ENCODE results near the gene TRIM54. TPM values are rescaled to one million over a fixed set of nuclear protein-coding genes. Genes with fewer than 3 reads are reported as not detected.

The TRIM54 gene
- 0.33 and 0.37 TPM in 2 replicates for total RNA-seq

GRCh38 chr2:27281855-27282559, at the start of gene TRIM54:
TRIM54 (plus strand) TSS chr2:27282429; CDS start chr2:27282732, 303 bp downstream.

GRCh38 chr2:27262379-27263286, 19.6 kb upstream of the TRIM54 start, which contains the start of gene SLC30A3:
SLC30A3 (minus strand) TSS chr2:27263047; CDS start chr2:27262906, 141 bp downstream.

DNA sequence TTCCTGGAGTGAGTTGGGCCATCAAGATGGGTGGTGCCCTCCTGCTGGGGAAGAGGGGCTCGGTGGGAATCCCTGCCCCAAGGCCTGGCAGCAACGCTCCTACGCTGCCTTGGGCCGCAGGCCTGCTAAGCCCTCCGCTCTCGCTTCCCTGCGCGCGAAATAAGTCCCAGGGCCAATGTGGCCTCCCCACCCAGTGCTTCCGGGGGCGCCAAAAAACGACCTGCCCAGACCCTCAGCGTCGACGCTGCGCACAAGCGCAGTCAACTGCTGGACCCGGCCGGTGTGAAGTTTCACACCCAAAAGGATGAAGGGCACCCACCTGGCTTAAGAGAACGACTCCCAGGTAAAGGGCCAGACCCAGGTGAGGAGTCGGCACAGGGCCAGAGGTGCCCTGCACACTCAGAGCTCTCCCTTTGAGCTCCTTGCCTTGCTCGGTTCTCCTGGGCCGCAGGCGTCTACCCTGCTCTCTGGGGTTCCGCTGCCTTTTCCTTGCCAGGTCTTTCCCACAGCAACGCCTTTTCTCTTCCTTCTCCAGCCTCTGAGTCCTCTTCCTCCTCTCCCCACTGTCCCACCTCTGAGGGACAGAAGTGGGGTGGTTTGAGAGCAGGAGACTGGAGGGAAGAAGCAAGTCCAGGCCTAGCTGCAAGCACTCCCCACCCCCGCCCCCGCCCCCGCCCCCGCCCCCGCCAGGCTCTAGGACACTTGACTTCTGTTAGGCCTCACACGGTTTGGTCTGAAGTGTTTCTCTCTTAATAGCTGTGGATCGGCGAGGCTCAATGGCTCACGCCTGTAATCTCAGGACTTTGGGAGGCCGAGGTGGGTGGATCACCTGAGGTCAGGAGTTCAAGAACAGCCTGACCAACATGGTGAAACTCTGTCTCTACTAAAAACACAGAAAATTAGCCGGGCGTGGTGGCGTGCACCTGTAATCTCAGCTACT, 6.7 kb upstream of the TRIM54 start, which contains the start of gene DNAJC5G:
Gene DNAJC5G, plus strand, starts transcription at position 223 of the 940 bp plus-strand sequence. CDS start 1,296 bp downstream, outside the sequence.

GRCh38 chr2:27308359-27308881, 26.2 kb downstream of the TRIM54 start, which contains the start of gene UCN:
UCN (minus strand) TSS chr2:27308445; CDS start chr2:27307895, 550 bp downstream.

DNA sequence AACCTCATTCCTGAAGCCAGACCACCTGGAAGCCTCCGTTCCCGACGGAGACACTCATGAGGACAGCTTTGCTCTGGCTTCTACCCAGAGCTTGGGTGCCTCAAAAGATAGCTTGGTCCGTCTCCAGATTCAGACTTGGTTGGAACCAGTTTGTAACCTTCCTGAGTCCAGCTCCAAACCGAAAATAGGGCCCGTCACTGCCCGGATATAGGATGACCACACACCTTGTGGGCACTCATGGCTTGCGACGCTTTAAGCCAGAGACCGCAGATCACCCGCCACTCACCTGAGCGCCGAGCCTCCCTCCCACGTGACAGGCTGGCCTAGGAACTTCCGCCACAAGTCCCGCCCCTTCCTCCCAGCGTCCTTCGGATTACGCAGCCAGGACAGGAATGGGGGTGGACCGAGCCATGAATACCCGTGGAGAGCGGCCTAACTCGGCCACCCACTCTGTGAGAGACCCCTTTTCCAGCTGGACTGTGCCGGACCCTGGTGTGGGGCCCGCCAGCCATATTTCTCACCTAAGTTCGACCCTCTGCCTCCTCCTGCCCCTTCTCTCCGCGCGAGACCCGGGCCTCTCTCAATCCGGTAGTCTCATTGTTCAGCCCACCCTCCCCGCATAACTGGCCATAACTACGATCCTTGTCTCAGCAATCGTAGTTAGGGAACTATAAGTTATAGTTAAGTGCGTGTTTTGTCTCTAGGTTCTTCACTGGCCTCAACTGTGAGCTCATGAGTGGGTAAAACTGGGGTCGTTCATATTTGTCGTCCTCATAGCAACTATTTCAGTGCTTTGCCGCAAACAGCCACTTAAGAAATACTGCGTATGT, 40.8 kb downstream of the TRIM54 start, which contains the start of gene MPV17:
Gene MPV17, minus strand, starts transcription at position 332 of the 830 bp plus-strand sequence. CDS start 580 bp downstream, outside the sequence.

GRCh38 chr2:27356382-27357181, 74.4 kb downstream of the TRIM54 start, which contains the start of gene GTF3C2:
GTF3C2 (minus strand) TSS chr2:27356764; CDS start chr2:27343554, 13,210 bp downstream.

Other genes starting within 250 kb of the TRIM54 start
- 38.7 and 45.9 TPM in 2 replicates for gene TMEM214, start 249.5 kb upstream of the TRIM54 start, total RNA-seq
- gene AGBL5, start 230.8 kb upstream of the TRIM54 start, total RNA-seq = 21.2 and 23.9 TPM in 2 replicates
- 224 and 453 TPM in 2 replicates for gene OST4, start 210.8 kb upstream of the TRIM54 start, total RNA-seq
- gene EMILIN1, start 203.8 kb upstream of the TRIM54 start, total RNA-seq = 196 and 328 TPM in 2 replicates
- gene KHK, start 195.7 kb upstream of the TRIM54 start, total RNA-seq = 1.2 and 3.1 TPM in 2 replicates
- 1.4 and 6.2 TPM in 2 replicates for gene CGREF1, start 163.3 kb upstream of the TRIM54 start, total RNA-seq
- gene ABHD1, start 158.6 kb upstream of the TRIM54 start, total RNA-seq = under 0.01 TPM in 2 replicates
- 46.4 and 50.0 TPM in 2 replicates for gene PREB, start 147.8 kb upstream of the TRIM54 start, total RNA-seq
- gene PRR30, start 143.0 kb upstream of the TRIM54 start, total RNA-seq = not detected in 2 replicates
- gene TCF23, start 133.4 kb upstream of the TRIM54 start, total RNA-seq = not detected in 2 replicates
- 140 and 237 TPM in 2 replicates for gene ATRAID, start 70.4 kb upstream of the TRIM54 start, total RNA-seq
- gene SLC5A6, start 70.2 kb upstream of the TRIM54 start, total RNA-seq = 19.4 and 30.4 TPM in 2 replicates
- gene CAD, start 65.1 kb upstream of the TRIM54 start, total RNA-seq = 45.9 and 57.2 TPM in 2 replicates
- gene SLC30A3, start 19.4 kb upstream of the TRIM54 start, total RNA-seq = 0.66 and 0.87 TPM in 2 replicates
- not detected in 2 replicates for gene DNAJC5G, start 7.0 kb upstream of the TRIM54 start, total RNA-seq
- gene UCN, start 26.0 kb downstream of the TRIM54 start, total RNA-seq = 0.22 and 1.00 TPM in 2 replicates
- 48.6 and 95.3 TPM in 2 replicates for gene MPV17, start 40.7 kb downstream of the TRIM54 start, total RNA-seq
- 19.6 and 24.0 TPM in 2 replicates for gene GTF3C2, start 74.3 kb downstream of the TRIM54 start, total RNA-seq
- 26.9 and 34.5 TPM in 2 replicates for gene EIF2B4, start 87.9 kb downstream of the TRIM54 start, total RNA-seq
- 149 and 170 TPM in 2 replicates for gene SNX17, start 88.2 kb downstream of the TRIM54 start, total RNA-seq
- 9.0 and 11.1 TPM in 2 replicates for gene ZNF513, start 98.3 kb downstream of the TRIM54 start, total RNA-seq
- 77.2 and 144 TPM in 2 replicates for gene PPM1G, start 127.2 kb downstream of the TRIM54 start, total RNA-seq
- 106 and 128 TPM in 2 replicates for gene NRBP1, start 146.2 kb downstream of the TRIM54 start, total RNA-seq
- gene KRTCAP3, start 160.0 kb downstream of the TRIM54 start, total RNA-seq = not detected in 2 replicates
- gene IFT172, start 207.3 kb downstream of the TRIM54 start, total RNA-seq = 40.7 and 41.4 TPM in 2 replicates
- 15.6 and 16.6 TPM in 2 replicates for gene FNDC4, start 212.8 kb downstream of the TRIM54 start, total RNA-seq
- gene GCKR, start 214.4 kb downstream of the TRIM54 start, total RNA-seq = 0.12 and 0.22 TPM in 2 replicates

Data from uterine smooth muscle cell (primary cell).